Keratinocyte (primary cell): ENCODE results near the gene SPA17. TPM values are rescaled to one million over a fixed set of nuclear protein-coding genes. Genes with fewer than 3 reads are reported as not detected.

Experiments used
- DNase-seq: peaks from one replicate; pipeline ENCODE4 v3.0.0-alpha.2; 2011; ENCODE audit warnings: low read depth, missing footprints, low spot score
- FAIRE-seq: peaks from 2 replicates; lab custom pipeline; 2011; peaks lifted over from hg19 to GRCh38; lab: Jason Lieb, UNC
- H2AFZ ChIP-seq: 2 replicates; pipeline ENCODE4 v1.6.0; 2012; ENCODE audit warnings: low read length, control low read depth, inconsistent platforms; ENCODE audit not compliant: control insufficient read depth
- H3K27ac ChIP-seq: 2 replicates; pipeline ENCODE4 v1.5.1; 2011; ENCODE audit warnings: low read length; ENCODE audit not compliant: control insufficient read depth, insufficient read depth
- H3K27me3 ChIP-seq: 3 replicates; pipeline ENCODE4 v1.6.0; 2011; ENCODE audit warnings: low read length; ENCODE audit not compliant: control insufficient read depth, insufficient read depth; ENCODE audit errors: extremely low read depth
- H3K36me3 ChIP-seq, 2 experiments: 2 replicates in 1 of 2; 3 replicates in 1 of 2; pipeline ENCODE4 v1.5.1; 2011; ENCODE audit warnings: low read length in 2 of 2, mild to moderate bottlenecking in 1 of 2; ENCODE audit not compliant: control insufficient read depth in 2 of 2, insufficient read depth in 2 of 2; ENCODE audit errors: extremely low read depth in 1 of 2
- H3K4me1 ChIP-seq: 3 replicates; pipeline ENCODE4 v1.5.1; 2011; ENCODE audit warnings: low read length; ENCODE audit not compliant: control insufficient read depth, insufficient read depth; ENCODE audit errors: extremely low read depth
- H3K4me2 ChIP-seq: 3 replicates; pipeline ENCODE4 v1.6.0; 2011; ENCODE audit warnings: low read depth, low read length; ENCODE audit not compliant: control insufficient read depth, insufficient read depth; ENCODE audit errors: extremely low read depth
- H3K4me3 ChIP-seq, 3 experiments: fragments of 200-600 bp in 1 of 3; sonication (generic) in 1 of 3; 2 replicates in 2 of 3; 3 replicates in 1 of 3; pipeline ENCODE4 v1.5.1; 2011 to 2016; ENCODE audit warnings: low read length in 3 of 3, mild to moderate bottlenecking in 3 of 3, control low read depth in 2 of 3, inconsistent platforms in 1 of 3, low read depth in 1 of 3, mixed read lengths in 1 of 3, mixed run types in 1 of 3, moderate library complexity in 1 of 3; ENCODE audit not compliant: control insufficient read depth in 2 of 3, insufficient read depth in 2 of 3; ENCODE audit errors: extremely low read depth in 1 of 3
- H3K79me2 ChIP-seq: 2 replicates; pipeline ENCODE4 v1.6.0; 2012; ENCODE audit warnings: low read length; ENCODE audit not compliant: control insufficient read depth, insufficient read depth
- H3K9ac ChIP-seq: 3 replicates; pipeline ENCODE4 v1.6.0; 2011; ENCODE audit warnings: low read length; ENCODE audit not compliant: control insufficient read depth, insufficient read depth; ENCODE audit errors: extremely low read depth
- H3K9me1 ChIP-seq: 3 replicates; pipeline ENCODE4 v1.6.0; 2011; ENCODE audit warnings: low read length; ENCODE audit not compliant: control insufficient read depth, insufficient read depth; ENCODE audit errors: extremely low read depth
- H3K9me3 ChIP-seq: 2 replicates; pipeline ENCODE4 v1.5.1; 2012; ENCODE audit warnings: low read depth, low read length; ENCODE audit not compliant: control insufficient read depth
- H4K20me1 ChIP-seq: 3 replicates; pipeline ENCODE4 v1.6.0; 2011; ENCODE audit warnings: low read length; ENCODE audit not compliant: control insufficient read depth, insufficient read depth; ENCODE audit errors: extremely low read depth
- CTCF ChIP-seq, 3 experiments: IDR thresholded peaks in 1 of 3; conservative IDR thresholded peaks in 1 of 3; optimal IDR thresholded peaks in 1 of 3; 2 replicates in 2 of 3; 3 replicates in 1 of 3; pipeline versions ENCODE3 to v1.5.1; 2011; ENCODE audit warnings: low read length in 3 of 3, mild to moderate bottlenecking in 3 of 3, moderate library complexity in 2 of 3, control low read depth in 1 of 3, inconsistent platforms in 1 of 3; ENCODE audit not compliant: insufficient read depth in 2 of 3; ENCODE audit errors: extremely low read depth in 1 of 3
- EZH2 ChIP-seq: IDR thresholded peaks from one replicate; pipeline ENCODE4 v1.6.1; 2012; ENCODE audit warnings: inconsistent platforms, mild to moderate bottlenecking, low read length, moderate library complexity
- dilution Hi-C: fragments of 300-500 bp; cut with MboI; formaldehyde crosslinking; loops from one replicate; pipeline ENCODE4 v1.7.0; 2020; ENCODE audit warnings: low sequenced_read_pairs; ENCODE audit not compliant: extremely low pct_ligation_motif_present
- polyA plus RNA-seq, 5 experiments: library from polyadenylated mRNA; depleted of rRNA in 3 of 5; stranded (reverse) in 3 of 5; stranded (forward) in 1 of 5; unstranded in 1 of 5; fragments of >200 nt; gene quantifications; 1 replicate in 1 of 5; 2 replicates in 3 of 5; 3 replicates in 1 of 5; pipeline versions ENCODE4 v1.2.1 to v1.2.3, GENCODE V29; 2011 to 2012; ENCODE audit warnings: missing spikeins in 2 of 5, low read depth in 1 of 5, low replicate concordance in 1 of 5

Gene SPA17
- polyA plus RNA-seq, 1 donor (not counting 4 experiments of a cell fraction or from before 2014, with no cell fraction given), result 19.5 TPM

GRCh38 chr11:124640666-124641065 lies 33.0 kb upstream of the SPA17 start:
- FAIRE-seq, result no peak
- peaks cover 4% of the 10 kb centered on the region for H3K9me3 ChIP-seq

GRCh38 chr11:124642628-124643027 lies 31.1 kb upstream of the SPA17 start:
- DNase-seq (no peak), FAIRE-seq (no peak)
- Histone ChIP-seq H3K4me2 (no peak overlapping the region), H3K36me3 (peaks cover 0 to 5% of the 10 kb centered on the region in 2 experiments), H3K27ac (no peak overlapping the region), H3K9me1 (no peaks in the 10 kb centered on the region), H3K27me3 (no peaks in the 10 kb centered on the region), H3K9ac (no peak overlapping the region), H3K79me2 (no peaks in the 10 kb centered on the region), H3K4me3 (no peak overlapping the region), H3K9me3 (peaks cover 4% of the 10 kb centered on the region), H3K4me1 (peaks cover 3% of the 10 kb centered on the region), H4K20me1 (no peaks in the 10 kb centered on the region), H2AFZ (no peak overlapping the region)
- TF ChIP-seq EZH2, result no peak
- no peak for TF ChIP-seq CTCF (optimal IDR thresholded peaks at IDR 0.05 in 1 of 3, IDR thresholded peaks at IDR 0.05 in 1 of 3, conservative IDR thresholded peaks at IDR 0.05 in 1 of 3; ENCODE audit: extremely low read depth in 1 of 3, insufficient read depth in 2 of 3, low read length in 3 of 3)
- dilution Hi-C loops, result no loop called here

More at GRCh38 chr11:124640666-124641065, 33.0 kb upstream of the SPA17 start:
- Histone ChIP-seq H3K9ac (no peak overlapping the region), H3K36me3 (peaks cover 4 to 10% of the 10 kb centered on the region in 2 experiments), H3K4me1 (peaks cover 3% of the 10 kb centered on the region), H3K9me1 (no peaks in the 10 kb centered on the region), H2AFZ (no peak overlapping the region), H3K4me2 (no peak overlapping the region), H4K20me1 (no peaks in the 10 kb centered on the region), H3K27me3 (no peaks in the 10 kb centered on the region), H3K4me3 (no peak overlapping the region), H3K79me2 (no peaks in the 10 kb centered on the region), H3K27ac (no peak overlapping the region)
- dilution Hi-C loops, result no loop called here
- no peak for TF ChIP-seq CTCF (optimal IDR thresholded peaks at IDR 0.05 in 1 of 3, IDR thresholded peaks at IDR 0.05 in 1 of 3, conservative IDR thresholded peaks at IDR 0.05 in 1 of 3; ENCODE audit: extremely low read depth in 1 of 3, insufficient read depth in 2 of 3, low read length in 3 of 3)
- TF ChIP-seq EZH2, result no peak
- DNase-seq, result no peak
